Measurements from ENCODE around the gene TOX2. TPM values are rescaled to one million over a fixed set of nuclear protein-coding genes. Genes with fewer than 3 reads are reported as not detected.

The TOX2 gene
- total and polyA plus RNA-seq, 2 donors from 2014 or later: 4.7 to 5.9 TPM

GRCh38 chr20:43944653-43945235 lies 30.1 kb downstream of the TOX2 start:
- no peaks in the 10 kb centered on the region for H3K36me3 ChIP-seq (ENCODE audit: control insufficient read depth in 2 of 3, insufficient read depth in 3 of 3, low read length in 3 of 3)
- no peaks in the 10 kb centered on the region for H3K27me3 ChIP-seq (ENCODE audit: control insufficient read depth, insufficient read depth, low read length)
- DNase-seq (no peak), FAIRE-seq (no peak)
- H3K4me3 ChIP-seq (ENCODE audit: low read length in 3 of 3): no peak overlapping the region
- no peaks in the 10 kb centered on the region for H3K9me3 ChIP-seq (ENCODE audit: control insufficient read depth in 2 of 3, insufficient read depth in 1 of 3, low read length in 3 of 3)
- TF ChIP-seq CTCF (IDR thresholded peaks at IDR 0.05; ENCODE audit: borderline replicate concordance, extremely low read depth, insufficient read depth): no peak
- no peak overlapping the region for H3K9ac ChIP-seq (ENCODE audit: low read length in 3 of 3)
- no peak overlapping the region for H3K27ac ChIP-seq (ENCODE audit: low read depth in 2 of 2, low read length in 2 of 2)
- intact Hi-C loops (cut with DNase I): no loop called here
- H3K4me1 ChIP-seq (ENCODE audit: control insufficient read depth in 2 of 3, insufficient read depth in 2 of 3, low read depth in 1 of 3, low read length in 3 of 3): peaks cover 0 to 6% (median 1%) of the 10 kb centered on the region in 3 donors

GRCh38 chr20:43945391-43946205 lies 30.9 kb downstream of the TOX2 start:
- Histone ChIP-seq H3K27ac (ENCODE audit: low read depth in 2 of 2, low read length in 2 of 2) (no peak overlapping the region), H3K4me1 (ENCODE audit: control insufficient read depth in 2 of 3, insufficient read depth in 2 of 3, low read depth in 1 of 3, low read length in 3 of 3) (peaks cover 0 to 4% (median 0%) of the 10 kb centered on the region in 3 donors), H3K36me3 (ENCODE audit: control insufficient read depth in 2 of 3, insufficient read depth in 3 of 3, low read length in 3 of 3) (no peaks in the 10 kb centered on the region), H3K9me3 (ENCODE audit: control insufficient read depth in 2 of 3, insufficient read depth in 1 of 3, low read length in 3 of 3) (no peaks in the 10 kb centered on the region), H3K27me3 (ENCODE audit: control insufficient read depth, insufficient read depth, low read length) (no peaks in the 10 kb centered on the region), H3K9ac (ENCODE audit: low read length in 3 of 3) (no peak overlapping the region), H3K4me3 (ENCODE audit: low read length in 3 of 3) (no peak overlapping the region)
- no peak for TF ChIP-seq CTCF (IDR thresholded peaks at IDR 0.05; ENCODE audit: borderline replicate concordance, extremely low read depth, insufficient read depth)
- intact Hi-C loops (cut with DNase I): no loop called here
- no peak for FAIRE-seq
- no peak for DNase-seq

DNA sequence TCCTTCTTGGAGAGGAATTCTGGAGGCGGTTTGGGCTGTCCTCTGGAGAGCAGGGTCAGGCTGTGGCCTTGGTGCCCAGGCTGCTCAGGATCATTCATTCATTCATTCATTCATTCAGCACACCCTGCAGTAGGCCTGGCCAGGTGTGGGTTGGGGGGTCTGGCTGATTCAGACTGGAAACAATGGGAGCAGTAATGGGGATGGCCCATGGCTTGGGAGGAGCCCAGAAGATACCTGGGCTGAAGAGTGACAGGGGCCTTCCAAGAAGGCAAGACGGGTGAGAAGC lies 31.5 kb downstream of the TOX2 start:
- no peak overlapping the region for H3K4me3 ChIP-seq (ENCODE audit: low read length in 3 of 3)
- H3K27me3 ChIP-seq (ENCODE audit: control insufficient read depth, insufficient read depth, low read length): no peaks in the 10 kb centered on the region
- H3K9ac ChIP-seq (ENCODE audit: low read length in 3 of 3): no peak overlapping the region
- H3K27ac ChIP-seq (ENCODE audit: low read depth in 2 of 2, low read length in 2 of 2): no peak overlapping the region
- H3K4me1 ChIP-seq (ENCODE audit: control insufficient read depth in 2 of 3, insufficient read depth in 2 of 3, low read depth in 1 of 3, low read length in 3 of 3): peaks cover 0 to 4% (median 0%) of the 10 kb centered on the region in 3 donors
- DNase-seq (no peak), FAIRE-seq (no peak)
- no peak for TF ChIP-seq CTCF (IDR thresholded peaks at IDR 0.05; ENCODE audit: borderline replicate concordance, extremely low read depth, insufficient read depth)
- H3K36me3 ChIP-seq (ENCODE audit: control insufficient read depth in 2 of 3, insufficient read depth in 3 of 3, low read length in 3 of 3): no peaks in the 10 kb centered on the region
- intact Hi-C loops (cut with DNase I): no loop called here
- no peaks in the 10 kb centered on the region for H3K9me3 ChIP-seq (ENCODE audit: control insufficient read depth in 2 of 3, insufficient read depth in 1 of 3, low read length in 3 of 3)
